ENCODE results near the gene DUSP6. TPM values are rescaled to one million over a fixed set of nuclear protein-coding genes. Genes with fewer than 3 reads are reported as not detected.

The DUSP6 gene
- total and polyA plus RNA-seq, 3 experiments from 2014 or later = 3.8 to 24.8 (median 23.4) TPM

GRCh38 chr12:89316705-89317139, 35.6 kb downstream of the DUSP6 start:
- Mint-ChIP-seq H3K36me3 (no peaks in the 10 kb centered on the region), H3K9me3 (no peaks in the 10 kb centered on the region), H3K4me3 (no peak overlapping the region), H3K27me3 (peaks cover 3 to 8% of the 10 kb centered on the region in 2 donors), H3K4me1 (no peaks in the 10 kb centered on the region), H3K27ac (no peak overlapping the region)
- Histone ChIP-seq H3K4me3 (ENCODE audit: low read length) (no peak overlapping the region), H3K27ac (ENCODE audit: low read depth, low read length) (no peak overlapping the region), H3K4me1 (ENCODE audit: insufficient read depth, low read length) (no peaks in the 10 kb centered on the region), H3K27me3 (ENCODE audit: insufficient read depth, low read length, poor library complexity, severe bottlenecking) (no peaks in the 10 kb centered on the region), H3K36me3 (ENCODE audit: insufficient read depth, low read length) (no peaks in the 10 kb centered on the region), H3K9me3 (ENCODE audit: low read length) (no peaks in the 10 kb centered on the region)
- no peak for DNase-seq
- ChIA-PET CTCF (interaction anchor here (0.9 to 1.1 kb wide), 2 partner anchors 29 to 31 kb away, joined by 3 read pairs; no protein-coding TSS in a partner anchor), POLR2A (no interaction called here)

GRCh38 chr12:89314060-89314761, 38.1 kb downstream of the DUSP6 start:
- Histone ChIP-seq H3K27ac (ENCODE audit: low read depth, low read length) (no peak overlapping the region), H3K4me3 (ENCODE audit: low read length) (no peak overlapping the region), H3K9me3 (ENCODE audit: low read length) (no peaks in the 10 kb centered on the region), H3K4me1 (ENCODE audit: insufficient read depth, low read length) (no peaks in the 10 kb centered on the region), H3K36me3 (ENCODE audit: insufficient read depth, low read length) (no peaks in the 10 kb centered on the region), H3K27me3 (ENCODE audit: insufficient read depth, low read length, poor library complexity, severe bottlenecking) (no peaks in the 10 kb centered on the region)
- no peak overlapping the region for H3K27ac Mint-ChIP-seq
- no peaks in the 10 kb centered on the region for H3K4me1 Mint-ChIP-seq
- DNase-seq = no peak
- no peaks in the 10 kb centered on the region for H3K9me3 Mint-ChIP-seq
- H3K36me3 Mint-ChIP-seq = no peaks in the 10 kb centered on the region
- no peak overlapping the region for H3K4me3 Mint-ChIP-seq
- ChIA-PET CTCF (no interaction called here), POLR2A (no interaction called here)
- peaks cover 0 to 3% of the 10 kb centered on the region in 2 donors for H3K27me3 Mint-ChIP-seq

GRCh38 chr12:89311703-89312293, 40.5 kb downstream of the DUSP6 start:
- H3K27ac Mint-ChIP-seq = no peak overlapping the region
- Histone ChIP-seq H3K27me3 (ENCODE audit: insufficient read depth, low read length, poor library complexity, severe bottlenecking) (no peaks in the 10 kb centered on the region), H3K27ac (ENCODE audit: low read depth, low read length) (no peak overlapping the region), H3K4me1 (ENCODE audit: insufficient read depth, low read length) (no peaks in the 10 kb centered on the region), H3K4me3 (ENCODE audit: low read length) (no peak overlapping the region), H3K36me3 (ENCODE audit: insufficient read depth, low read length) (no peaks in the 10 kb centered on the region), H3K9me3 (ENCODE audit: low read length) (no peaks in the 10 kb centered on the region)
- CTCF ChIA-PET = no interaction called here
- POLR2A ChIA-PET = no interaction called here
- no peaks in the 10 kb centered on the region for H3K9me3 Mint-ChIP-seq
- no peak overlapping the region for H3K4me3 Mint-ChIP-seq
- H3K4me1 Mint-ChIP-seq = peaks cover 4 to 14% (median 9%) of the 10 kb centered on the region in 3 donors
- H3K27me3 Mint-ChIP-seq = no peaks in the 10 kb centered on the region
- no peak for DNase-seq
- H3K36me3 Mint-ChIP-seq = no peaks in the 10 kb centered on the region

- Mint-ChIP-seq H3K4me1 (peaks cover 5 to 19% (median 10%) of the 10 kb centered on the region in 3 donors), H3K27me3 (no peaks in the 10 kb centered on the region), H3K27ac (no peak overlapping the region), H3K9me3 (no peaks in the 10 kb centered on the region), H3K36me3 (no peaks in the 10 kb centered on the region), H3K4me3 (no peak overlapping the region)
- no peaks in the 10 kb centered on the region for H3K36me3 ChIP-seq (ENCODE audit: insufficient read depth, low read length)
- H3K27ac ChIP-seq (ENCODE audit: low read depth, low read length) = no peak overlapping the region
- no peak for DNase-seq
- no peak overlapping the region for H3K4me3 ChIP-seq (ENCODE audit: low read length)
- ChIA-PET CTCF (no interaction called here), POLR2A (no interaction called here)
- H3K4me1 ChIP-seq (ENCODE audit: insufficient read depth, low read length) = no peaks in the 10 kb centered on the region
- H3K9me3 ChIP-seq (ENCODE audit: low read length) = no peaks in the 10 kb centered on the region
- no peaks in the 10 kb centered on the region for H3K27me3 ChIP-seq (ENCODE audit: insufficient read depth, low read length, poor library complexity, severe bottlenecking)
Observed at GRCh38 chr12:89309815-89310214, 42.5 kb downstream of the DUSP6 start.

GRCh38 chr12:89309440-89309802, 42.9 kb downstream of the DUSP6 start:
- Histone ChIP-seq H3K4me1 (ENCODE audit: insufficient read depth, low read length) (no peaks in the 10 kb centered on the region), H3K4me3 (ENCODE audit: low read length) (no peak overlapping the region), H3K27ac (ENCODE audit: low read depth, low read length) (no peak overlapping the region), H3K9me3 (ENCODE audit: low read length) (no peaks in the 10 kb centered on the region), H3K36me3 (ENCODE audit: insufficient read depth, low read length) (no peaks in the 10 kb centered on the region), H3K27me3 (ENCODE audit: insufficient read depth, low read length, poor library complexity, severe bottlenecking) (no peaks in the 10 kb centered on the region)
- H3K27me3 Mint-ChIP-seq = no peaks in the 10 kb centered on the region
- POLR2A ChIA-PET = no interaction called here
- H3K36me3 Mint-ChIP-seq = no peaks in the 10 kb centered on the region
- no peak overlapping the region for H3K27ac Mint-ChIP-seq
- CTCF ChIA-PET = no interaction called here
- peaks cover 5 to 19% (median 10%) of the 10 kb centered on the region in 3 donors for H3K4me1 Mint-ChIP-seq
- DNase-seq = no peak
- H3K4me3 Mint-ChIP-seq = no peak overlapping the region
- no peaks in the 10 kb centered on the region for H3K9me3 Mint-ChIP-seq

GRCh38 chr12:89307474-89308253, 44.6 kb downstream of the DUSP6 start:
- CTCF ChIA-PET = no interaction called here
- H3K4me3 Mint-ChIP-seq = peak overlapping the region in 2 of 7 donors; percentile 16 to 38
- POLR2A ChIA-PET = no interaction called here
- H3K27me3 ChIP-seq (ENCODE audit: insufficient read depth, low read length, poor library complexity, severe bottlenecking) = no peaks in the 10 kb centered on the region
- no peaks in the 10 kb centered on the region for H3K36me3 Mint-ChIP-seq
- no peak overlapping the region for H3K4me3 ChIP-seq (ENCODE audit: low read length)
- H3K4me1 ChIP-seq (ENCODE audit: insufficient read depth, low read length) = no peaks in the 10 kb centered on the region
- H3K9me3 ChIP-seq (ENCODE audit: low read length) = no peaks in the 10 kb centered on the region
- no peaks in the 10 kb centered on the region for H3K9me3 Mint-ChIP-seq
- DNase-seq = no peak
- peak overlapping the region in 1 of 8 donors; percentile 51 for H3K27ac Mint-ChIP-seq
- H3K27me3 Mint-ChIP-seq = no peaks in the 10 kb centered on the region
- peaks cover 5 to 19% (median 10%) of the 10 kb centered on the region in 3 donors for H3K4me1 Mint-ChIP-seq
- H3K36me3 ChIP-seq (ENCODE audit: insufficient read depth, low read length) = no peaks in the 10 kb centered on the region
- H3K27ac ChIP-seq (ENCODE audit: low read depth, low read length) = no peak overlapping the region

- Histone ChIP-seq H3K27me3 (ENCODE audit: insufficient read depth, low read length, poor library complexity, severe bottlenecking) (no peaks in the 10 kb centered on the region), H3K9me3 (ENCODE audit: low read length) (no peaks in the 10 kb centered on the region), H3K4me1 (ENCODE audit: insufficient read depth, low read length) (no peaks in the 10 kb centered on the region), H3K36me3 (ENCODE audit: insufficient read depth, low read length) (no peaks in the 10 kb centered on the region), H3K4me3 (ENCODE audit: low read length) (no peak overlapping the region), H3K27ac (ENCODE audit: low read depth, low read length) (no peak overlapping the region)
- H3K27ac Mint-ChIP-seq = no peak overlapping the region
- no peak for DNase-seq
- H3K4me3 Mint-ChIP-seq = no peak overlapping the region
- ChIA-PET POLR2A (no interaction called here), CTCF (no interaction called here)
- no peaks in the 10 kb centered on the region for H3K9me3 Mint-ChIP-seq
- peaks cover 5 to 19% (median 10%) of the 10 kb centered on the region in 3 donors for H3K4me1 Mint-ChIP-seq
- no peaks in the 10 kb centered on the region for H3K27me3 Mint-ChIP-seq
- H3K36me3 Mint-ChIP-seq = no peaks in the 10 kb centered on the region
Observed at GRCh38 chr12:89306827-89307473, 45.4 kb downstream of the DUSP6 start.

GRCh38 chr12:89305373-89305772, 46.9 kb downstream of the DUSP6 start:
- CTCF ChIA-PET = no interaction called here
- Histone ChIP-seq H3K36me3 (ENCODE audit: insufficient read depth, low read length) (no peaks in the 10 kb centered on the region), H3K27me3 (ENCODE audit: insufficient read depth, low read length, poor library complexity, severe bottlenecking) (no peaks in the 10 kb centered on the region), H3K4me1 (ENCODE audit: insufficient read depth, low read length) (no peaks in the 10 kb centered on the region), H3K27ac (ENCODE audit: low read depth, low read length) (no peak overlapping the region), H3K9me3 (ENCODE audit: low read length) (no peaks in the 10 kb centered on the region), H3K4me3 (ENCODE audit: low read length) (no peak overlapping the region)
- no peaks in the 10 kb centered on the region for H3K9me3 Mint-ChIP-seq
- H3K4me1 Mint-ChIP-seq = peaks cover 5 to 19% (median 10%) of the 10 kb centered on the region in 3 donors
- no peak overlapping the region for H3K4me3 Mint-ChIP-seq
- H3K27ac Mint-ChIP-seq = no peak overlapping the region
- no peak for DNase-seq
- POLR2A ChIA-PET = interaction anchor here (0.8 kb wide), 1 partner anchor 27 kb away, joined by 3 read pairs; no protein-coding TSS in a partner anchor
- H3K27me3 Mint-ChIP-seq = no peaks in the 10 kb centered on the region
- H3K36me3 Mint-ChIP-seq = no peaks in the 10 kb centered on the region

Measured in CD8-positive, alpha-beta memory T cell (primary cell).